CD14-positive monocyte (primary cell): ENCODE data around the gene MESD. TPM values are rescaled to one million over a fixed set of nuclear protein-coding genes. Genes with fewer than 3 reads are reported as not detected.
"Not testable (repeated sequence)": the region's sequence is repeated elsewhere in the genome, so short reads cannot be mapped to it uniquely, and the experiment has no call there.

Experiments used
- DNase-seq, 3 donors: peaks; one replicate each; pipeline ENCODE4 v3.0.0-alpha.2; 2011 to 2022
- H2AFZ ChIP-seq: 2 replicates; pipeline ENCODE4 v1.6.0; 2012; ENCODE audit warnings: mild to moderate bottlenecking, low read depth, low read length, inconsistent platforms; ENCODE audit not compliant: insufficient read depth, poor library complexity, severe bottlenecking
- H3K27ac ChIP-seq, 2 donors: 1 replicate in 1 of 2; 2 replicates in 1 of 2; pipeline ENCODE4 v1.5.1; 2012 to 2013; ENCODE audit warnings: low read length in 2 of 2, control low read depth in 1 of 2, inconsistent platforms in 1 of 2, low read depth in 1 of 2, mild to moderate bottlenecking in 1 of 2
- H3K27me3 ChIP-seq, 2 donors: one replicate each; pipeline versions ENCODE4 v1.6.0 to v1.6.1; 2011 to 2013; ENCODE audit warnings: low read length in 2 of 2; ENCODE audit not compliant: control insufficient read depth in 2 of 2, insufficient read depth in 2 of 2
- H3K36me3 ChIP-seq, 2 donors: replicated peaks in 1 of 2; 1 replicate in 1 of 2; 2 replicates in 1 of 2; pipeline versions ENCODE4 v1.5.1 to v1.6.1; 2012 to 2013; ENCODE audit warnings: low read length in 2 of 2, control low read depth in 1 of 2, inconsistent platforms in 1 of 2, mild to moderate bottlenecking in 1 of 2; ENCODE audit not compliant: insufficient read depth in 2 of 2, control insufficient read depth in 1 of 2
- H3K4me1 ChIP-seq, 2 donors: 1 replicate in 1 of 2; 2 replicates in 1 of 2; pipeline versions ENCODE4 v1.5.1 to v1.6.1; 2012 to 2013; ENCODE audit warnings: low read length in 2 of 2, control low read depth in 1 of 2, inconsistent platforms in 1 of 2, mild to moderate bottlenecking in 1 of 2, moderate library complexity in 1 of 2; ENCODE audit not compliant: insufficient read depth in 2 of 2, control insufficient read depth in 1 of 2
- H3K4me2 ChIP-seq: replicated peaks from 2 replicates; pipeline ENCODE3; 2012; ENCODE audit warnings: low read length, moderate library complexity, mild to moderate bottlenecking; ENCODE audit not compliant: poor library complexity, severe bottlenecking; ENCODE audit errors: extremely low read depth
- H3K4me3 ChIP-seq, 3 experiments: fragments of 200-600 bp in 1 of 3; sonication (generic) in 1 of 3; replicated peaks in 1 of 3; 1 replicate in 2 of 3; 2 replicates in 1 of 3; pipeline ENCODE4 v1.5.1; 2011 to 2013; ENCODE audit warnings: low read length in 3 of 3, mild to moderate bottlenecking in 3 of 3, control low read depth in 2 of 3, low read depth in 2 of 3, inconsistent platforms in 1 of 3, moderate library complexity in 1 of 3
- H3K79me2 ChIP-seq: 2 replicates; pipeline ENCODE4 v1.6.0; 2012; ENCODE audit warnings: mild to moderate bottlenecking, control low read depth, inconsistent platforms, low read length, moderate library complexity; ENCODE audit not compliant: insufficient read depth
- H3K9ac ChIP-seq: 2 replicates; pipeline ENCODE4 v1.6.0; 2017; ENCODE audit warnings: low read length, mild to moderate bottlenecking; ENCODE audit not compliant: insufficient read depth, poor library complexity, severe bottlenecking
- H3K9me3 ChIP-seq, 2 donors: replicated peaks in 1 of 2; 1 replicate in 1 of 2; 2 replicates in 1 of 2; pipeline versions ENCODE4 v1.5.1 to v1.6.1; 2012 to 2013; ENCODE audit warnings: low read length in 2 of 2, control low read depth in 1 of 2; ENCODE audit not compliant: control insufficient read depth in 1 of 2, insufficient read depth in 1 of 2
- H4K20me1 ChIP-seq: 2 replicates; pipeline ENCODE4 v1.6.0; 2012; ENCODE audit warnings: mild to moderate bottlenecking, low read length, control low read depth, moderate library complexity; ENCODE audit not compliant: insufficient read depth
- H3K27ac Mint-ChIP-seq, 7 donors: one replicate each; pipeline ENCODE4 v1.8.0; 2020; ENCODE audit warnings: mild to moderate bottlenecking in 7 of 7, mixed read lengths in 7 of 7, moderate library complexity in 6 of 7, inconsistent platforms in 2 of 7
- H3K27me3 Mint-ChIP-seq, 3 donors: one replicate each; pipeline ENCODE4 v1.8.0; 2021 to 2022; ENCODE audit warnings: low read depth in 3 of 3, mild to moderate bottlenecking in 3 of 3, mixed read lengths in 3 of 3, moderate library complexity in 3 of 3, inconsistent platforms in 1 of 3
- H3K36me3 Mint-ChIP-seq, 2 donors: one replicate each; pipeline ENCODE4 v1.8.0; 2020; ENCODE audit warnings: mixed read lengths in 2 of 2, inconsistent platforms in 1 of 2, mild to moderate bottlenecking in 1 of 2
- H3K4me1 Mint-ChIP-seq: one replicate; pipeline ENCODE4 v1.8.0; 2020; ENCODE audit warnings: mild to moderate bottlenecking, mixed read lengths
- H3K4me3 Mint-ChIP-seq, 2 donors: one replicate each; pipeline ENCODE4 v1.8.0; 2020; ENCODE audit warnings: mild to moderate bottlenecking in 2 of 2, mixed read lengths in 2 of 2, moderate library complexity in 1 of 2
- H3K9me3 Mint-ChIP-seq, 7 donors: one replicate each; pipeline ENCODE4 v1.8.0; 2020 to 2022; ENCODE audit warnings: mixed read lengths in 7 of 7, mild to moderate bottlenecking in 6 of 7, moderate library complexity in 6 of 7, inconsistent platforms in 2 of 7
- WGBS: methylation state at CpG from one replicate; pipeline ENCODE4 v1.1.5; 2013; ENCODE audit warnings: missing lambda C conversion rate; ENCODE audit not compliant: insufficient coverage; 5-methylcytosine and 5-hydroxymethylcytosine counted together
- intact Hi-C, 2 donors: fragments of 100-400 bp; cut with micrococcal nuclease; formaldehyde crosslinking; loops; one replicate each; pipeline versions ENCODE4 v1.15.0 to v1.15.1; 2023
- polyA plus RNA-seq, 3 donors: library from polyadenylated mRNA; depleted of rRNA in 1 of 3; unstranded in 2 of 3; stranded (reverse) in 1 of 3; fragments of 300-500 nt in 2 of 3; fragments of >200 nt in 1 of 3; fragmentation: Illumina TruSeq in 2 of 3; gene quantifications; 1 replicate in 2 of 3; 2 replicates in 1 of 3; pipeline ENCODE4 v1.2.3, GENCODE V29; 2012 to 2021
- TF ChIP-seq, protein P1 (sequence below): fragments of 200-600 bp; IDR thresholded peaks from one replicate; pipeline ENCODE4 v1.8.0; 2022; ENCODE audit warnings: antibody characterized with exemption, mild to moderate bottlenecking

MESD gene
- polyA plus RNA-seq, 3 donors = 5.6 to 15.7 (median 13.1) TPM

DNA sequence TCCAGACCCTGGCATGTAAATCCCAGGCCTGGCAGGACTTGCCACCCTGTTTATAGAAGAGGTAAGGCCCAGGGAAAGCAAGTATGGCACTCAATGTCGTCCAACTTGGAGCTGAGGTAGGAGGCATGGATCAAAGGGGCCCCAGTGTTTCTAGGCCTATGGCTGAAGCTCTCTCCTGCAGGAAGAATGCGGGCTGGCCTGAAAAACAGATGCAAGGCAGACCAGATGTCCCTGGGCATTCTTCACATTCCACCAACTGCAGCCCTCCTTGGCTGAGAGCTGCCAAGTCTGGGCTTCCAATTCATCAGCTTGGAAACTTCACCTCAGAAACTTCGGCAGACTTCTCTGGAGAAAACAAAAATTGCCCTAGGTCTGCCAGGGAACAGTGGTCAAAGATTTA, 22.2 kb downstream of the MESD start:
- Histone ChIP-seq H3K79me2 (no peaks in the 10 kb centered on the region), H3K9ac (no peak overlapping the region), H3K27me3 (no peaks in the 10 kb centered on the region), H2AFZ (no peak overlapping the region), H3K4me1 (no peaks in the 10 kb centered on the region), H3K9me3 (no peaks in the 10 kb centered on the region), H3K4me3 (no peak overlapping the region), H3K36me3 (peaks cover 8 to 36% of the 10 kb centered on the region in 2 donors), H3K27ac (no peak overlapping the region), H4K20me1 (no peaks in the 10 kb centered on the region), H3K4me2 (no peak overlapping the region)
- intact Hi-C loops = no loop called here
- TF ChIP-seq, protein P1, sequence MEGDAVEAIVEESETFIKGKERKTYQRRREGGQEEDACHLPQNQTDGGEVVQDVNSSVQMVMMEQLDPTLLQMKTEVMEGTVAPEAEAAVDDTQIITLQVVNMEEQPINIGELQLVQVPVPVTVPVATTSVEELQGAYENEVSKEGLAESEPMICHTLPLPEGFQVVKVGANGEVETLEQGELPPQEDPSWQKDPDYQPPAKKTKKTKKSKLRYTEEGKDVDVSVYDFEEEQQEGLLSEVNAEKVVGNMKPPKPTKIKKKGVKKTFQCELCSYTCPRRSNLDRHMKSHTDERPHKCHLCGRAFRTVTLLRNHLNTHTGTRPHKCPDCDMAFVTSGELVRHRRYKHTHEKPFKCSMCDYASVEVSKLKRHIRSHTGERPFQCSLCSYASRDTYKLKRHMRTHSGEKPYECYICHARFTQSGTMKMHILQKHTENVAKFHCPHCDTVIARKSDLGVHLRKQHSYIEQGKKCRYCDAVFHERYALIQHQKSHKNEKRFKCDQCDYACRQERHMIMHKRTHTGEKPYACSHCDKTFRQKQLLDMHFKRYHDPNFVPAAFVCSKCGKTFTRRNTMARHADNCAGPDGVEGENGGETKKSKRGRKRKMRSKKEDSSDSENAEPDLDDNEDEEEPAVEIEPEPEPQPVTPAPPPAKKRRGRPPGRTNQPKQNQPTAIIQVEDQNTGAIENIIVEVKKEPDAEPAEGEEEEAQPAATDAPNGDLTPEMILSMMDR = no peak
- Mint-ChIP-seq H3K4me3 (no peak overlapping the region), H3K27ac (peak overlapping the region in 1 of 7 donors; percentile 17), H3K36me3 (peaks cover 58% of the 10 kb centered on the region in 2 donors), H3K9me3 (peaks cover 3 to 14% (median 6%) of the 10 kb centered on the region in 7 donors), H3K4me1 (peaks cover 7% of the 10 kb centered on the region), H3K27me3 (peaks cover 0 to 4% (median 0%) of the 10 kb centered on the region in 3 donors)
- no peak for DNase-seq
- 100% methylated on average over 3 of the region's 3 CpGs for WGBS

DNA sequence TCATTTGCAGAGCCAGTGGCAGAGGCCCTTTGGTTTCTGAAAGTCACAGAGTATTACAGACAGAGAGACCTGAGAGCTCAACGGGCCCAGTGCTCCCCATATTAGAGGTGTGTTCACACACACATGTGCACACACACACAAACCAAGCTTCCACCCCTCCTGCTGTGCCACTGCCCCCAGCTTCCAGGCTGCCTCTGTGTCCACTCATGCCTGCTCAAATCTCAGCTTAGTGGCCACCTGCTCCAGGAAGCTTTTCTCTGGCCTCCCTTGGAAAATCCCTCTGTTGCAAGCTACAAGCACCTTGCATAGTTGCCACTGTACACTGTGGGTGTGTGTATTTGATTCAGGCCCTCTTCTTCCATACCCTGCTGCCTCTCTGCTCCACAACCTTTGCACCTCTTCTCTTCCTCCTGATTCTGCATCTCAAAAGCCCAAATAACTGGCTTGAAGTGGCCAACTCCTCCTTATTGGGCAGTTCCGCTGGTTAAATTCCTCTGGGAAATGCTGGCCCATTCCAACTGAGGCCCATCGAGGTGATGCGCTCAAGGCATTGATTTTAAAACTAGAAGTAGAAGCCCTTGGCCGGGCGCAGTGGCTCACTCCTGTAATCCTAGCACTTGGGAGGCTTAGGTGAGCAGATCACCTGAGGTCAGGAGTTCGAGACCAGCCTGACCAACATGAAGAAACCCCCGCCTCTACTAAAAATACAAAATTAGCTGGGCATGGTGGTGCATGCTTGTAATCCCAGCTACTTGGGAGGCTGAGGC, 23.0 kb downstream of the MESD start:
- no peak for DNase-seq
- no peak overlapping the region for H3K4me2 ChIP-seq
- Mint-ChIP-seq H3K36me3 (peaks cover 55 to 57% of the 10 kb centered on the region in 2 donors), H3K27me3 (peaks cover 0 to 4% (median 0%) of the 10 kb centered on the region in 3 donors), H3K9me3 (peaks cover 3 to 14% (median 6%) of the 10 kb centered on the region in 7 donors), H3K4me3 (no peak overlapping the region), H3K4me1 (peaks cover 10% of the 10 kb centered on the region), H3K27ac (peak overlapping the region in 3 of 7 donors; percentile 4 to 27 (median 26))
- 98% methylated on average over 6 of the region's 8 CpGs for WGBS
- no peaks in the 10 kb centered on the region for H3K79me2 ChIP-seq
- H3K4me1 ChIP-seq = no peaks in the 10 kb centered on the region
- H2AFZ ChIP-seq = no peak overlapping the region
- H3K9me3 ChIP-seq = no peaks in the 10 kb centered on the region
- H3K36me3 ChIP-seq = peaks cover 8 to 31% of the 10 kb centered on the region in 2 donors
- no peaks in the 10 kb centered on the region for H4K20me1 ChIP-seq
- TF ChIP-seq, protein P1 = no peak
- no peak overlapping the region for H3K9ac ChIP-seq
- no peak overlapping the region for H3K4me3 ChIP-seq
- H3K27ac ChIP-seq = no peak overlapping the region
- intact Hi-C loops = no loop called here
- H3K27me3 ChIP-seq = no peaks in the 10 kb centered on the region

DNA sequence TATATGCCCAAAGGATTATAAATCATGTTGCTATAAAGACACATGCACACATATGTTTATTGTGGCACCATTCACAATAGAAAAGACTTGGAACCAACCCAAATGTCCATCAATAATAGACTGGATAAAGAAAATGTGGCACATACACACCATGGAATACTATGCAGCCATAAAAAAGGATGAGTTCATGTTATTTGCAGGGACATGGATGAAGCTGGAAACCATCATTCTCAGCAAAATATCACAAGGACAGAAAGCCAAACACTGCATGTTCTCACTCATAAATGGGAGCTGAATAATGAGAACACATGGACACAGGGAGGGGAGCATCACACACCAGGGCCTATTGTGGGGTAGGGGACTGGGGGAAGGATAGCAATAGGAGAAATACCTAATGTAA, 24.2 kb downstream of the MESD start:
- intact Hi-C loops, H2AFZ ChIP-seq, H4K20me1 ChIP-seq, H3K4me3 ChIP-seq, DNase-seq, H3K79me2 ChIP-seq, H3K27ac ChIP-seq, H3K9ac ChIP-seq, H3K4me1 Mint-ChIP-seq, H3K27ac Mint-ChIP-seq, H3K9me3 ChIP-seq, H3K4me2 ChIP-seq, H3K4me1 ChIP-seq, H3K27me3 Mint-ChIP-seq, H3K27me3 ChIP-seq, H3K4me3 Mint-ChIP-seq: not testable (repeated sequence)
- H3K9me3 Mint-ChIP-seq = peaks cover 3 to 14% (median 6%) of the 10 kb centered on the region in 7 donors
- peaks cover 13 to 28% of the 10 kb centered on the region in 2 donors for H3K36me3 ChIP-seq
- H3K36me3 Mint-ChIP-seq = peaks cover 58 to 62% of the 10 kb centered on the region in 2 donors
